Fibroblast of mammary gland (primary cell): ENCODE measurements around the gene IL1RL2.

Source experiments
- DNase-seq: peaks from one replicate; pipeline ENCODE4 v3.0.0-alpha.2; 2010; ENCODE audit warnings: low read depth
- H3K4me3 ChIP-seq: 2 replicates; pipeline ENCODE4 v1.5.1; 2011; ENCODE audit warnings: low read depth, mild to moderate bottlenecking, low read length, moderate library complexity; ENCODE audit not compliant: control insufficient read depth
- TF ChIP-seq, protein P1 (sequence below): conservative IDR thresholded peaks from 2 replicates; pipeline ENCODE4 v1.5.1; 2011; ENCODE audit warnings: low read depth, low read length, inconsistent platforms; ENCODE audit not compliant: control insufficient read depth, insufficient read depth

Gene IL1RL2

DNA sequence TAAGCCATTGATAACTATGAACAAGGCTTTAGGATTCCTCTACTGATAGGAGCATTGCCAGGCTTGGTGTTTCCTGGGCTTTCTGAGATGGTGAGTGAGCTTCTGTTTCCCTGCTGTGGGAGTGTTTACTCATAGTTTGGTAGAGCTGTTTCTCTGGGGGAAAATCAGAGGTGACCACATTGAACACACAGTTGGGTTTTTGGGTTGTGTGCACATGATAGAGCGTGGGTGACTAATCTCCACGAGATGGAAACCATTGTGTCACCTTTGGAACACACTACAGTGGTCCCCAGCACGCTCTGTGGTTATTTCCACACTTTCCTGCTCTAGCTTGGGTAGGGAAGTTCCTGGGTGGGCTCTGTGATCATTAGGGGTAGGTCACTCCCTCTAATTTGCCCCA is 38.9 kb upstream of the IL1RL2 start:
- H3K4me3 ChIP-seq = no peak overlapping the region
- TF ChIP-seq, protein P1, sequence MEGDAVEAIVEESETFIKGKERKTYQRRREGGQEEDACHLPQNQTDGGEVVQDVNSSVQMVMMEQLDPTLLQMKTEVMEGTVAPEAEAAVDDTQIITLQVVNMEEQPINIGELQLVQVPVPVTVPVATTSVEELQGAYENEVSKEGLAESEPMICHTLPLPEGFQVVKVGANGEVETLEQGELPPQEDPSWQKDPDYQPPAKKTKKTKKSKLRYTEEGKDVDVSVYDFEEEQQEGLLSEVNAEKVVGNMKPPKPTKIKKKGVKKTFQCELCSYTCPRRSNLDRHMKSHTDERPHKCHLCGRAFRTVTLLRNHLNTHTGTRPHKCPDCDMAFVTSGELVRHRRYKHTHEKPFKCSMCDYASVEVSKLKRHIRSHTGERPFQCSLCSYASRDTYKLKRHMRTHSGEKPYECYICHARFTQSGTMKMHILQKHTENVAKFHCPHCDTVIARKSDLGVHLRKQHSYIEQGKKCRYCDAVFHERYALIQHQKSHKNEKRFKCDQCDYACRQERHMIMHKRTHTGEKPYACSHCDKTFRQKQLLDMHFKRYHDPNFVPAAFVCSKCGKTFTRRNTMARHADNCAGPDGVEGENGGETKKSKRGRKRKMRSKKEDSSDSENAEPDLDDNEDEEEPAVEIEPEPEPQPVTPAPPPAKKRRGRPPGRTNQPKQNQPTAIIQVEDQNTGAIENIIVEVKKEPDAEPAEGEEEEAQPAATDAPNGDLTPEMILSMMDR = no peak
- peak; percentile 92 for DNase-seq

DNA sequence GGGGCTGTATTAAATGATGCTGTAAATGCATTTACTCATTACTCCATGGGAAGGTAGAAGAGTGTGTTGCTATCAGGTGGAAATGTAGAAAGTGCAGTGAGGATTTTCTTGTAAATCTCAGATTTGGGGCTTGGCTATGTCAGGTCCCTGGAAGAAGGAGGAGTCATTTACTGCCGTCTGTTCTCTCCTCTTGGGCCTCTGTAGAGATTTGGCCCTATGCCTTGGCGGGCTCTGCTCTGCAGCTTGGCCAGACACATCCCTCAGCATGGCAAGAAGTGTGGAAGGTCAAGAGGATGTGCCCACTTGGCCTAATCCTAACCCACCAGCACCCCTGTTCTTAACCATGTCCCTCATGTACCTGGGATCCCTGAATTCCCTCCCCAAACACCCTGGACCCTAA is 37.6 kb upstream of the IL1RL2 start:
- TF ChIP-seq, protein P1 = no peak
- DNase-seq = no peak
- no peak overlapping the region for H3K4me3 ChIP-seq

DNA sequence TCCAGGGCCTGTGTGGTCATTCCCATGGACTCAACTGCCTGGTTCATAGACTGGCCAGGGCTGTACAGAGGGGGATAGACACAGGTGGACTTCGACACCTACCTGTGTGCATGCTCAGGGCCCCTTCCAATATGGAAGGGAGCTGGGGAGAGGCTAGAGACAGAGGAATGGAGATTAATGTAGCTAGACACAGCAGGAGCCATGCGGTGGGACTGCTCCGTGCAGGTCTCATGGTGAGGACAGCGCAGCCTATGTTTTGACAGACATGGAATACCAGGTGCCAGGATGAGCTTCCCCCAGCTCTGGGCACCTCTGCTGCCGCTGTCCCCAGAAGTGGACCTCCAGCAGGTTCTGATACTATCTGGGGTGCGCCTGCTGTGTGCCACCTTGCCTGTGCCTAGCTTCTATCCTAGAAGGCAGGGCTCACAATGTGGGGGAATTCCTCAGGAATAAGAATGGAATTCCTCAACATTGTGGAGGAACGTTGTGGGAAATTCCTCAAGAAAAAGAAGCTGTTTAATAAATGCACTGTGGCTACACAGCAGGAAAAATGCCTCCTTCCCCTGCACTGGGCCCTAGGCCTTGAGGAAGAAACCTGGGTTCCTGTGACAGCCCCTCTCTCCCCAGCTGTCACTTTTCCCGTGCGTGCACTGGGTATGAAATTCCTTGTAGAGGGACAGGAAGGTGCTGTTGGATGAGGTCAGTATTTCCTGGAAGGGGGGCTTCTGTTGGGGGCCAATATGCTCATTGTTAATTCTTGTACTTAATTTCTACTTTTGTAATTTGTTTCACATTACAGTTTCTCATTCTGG is 37.0 kb upstream of the IL1RL2 start:
- H3K4me3 ChIP-seq = no peak overlapping the region
- no peak for DNase-seq
- TF ChIP-seq, protein P1 = no peak

DNA sequence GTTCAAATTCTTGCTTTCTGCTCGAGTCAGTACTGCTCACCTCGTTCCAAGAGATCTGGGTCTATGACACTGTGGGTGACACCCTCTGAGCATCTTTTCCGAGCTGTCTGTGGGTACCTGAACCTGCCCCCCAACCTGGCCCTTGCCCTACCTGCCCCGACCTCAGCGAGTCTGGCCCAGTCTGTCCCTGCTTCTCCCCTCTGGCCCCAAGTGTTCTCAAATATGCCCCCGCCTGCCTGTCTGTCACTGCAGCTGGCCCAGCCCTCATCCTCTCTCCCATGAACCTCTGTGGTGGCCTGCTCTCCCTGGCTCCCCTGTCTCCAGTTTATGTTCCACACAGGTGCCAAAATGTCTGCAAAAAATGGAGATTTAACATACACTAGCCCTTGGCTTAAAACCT is 32.5 kb upstream of the IL1RL2 start:
- H3K4me3 ChIP-seq = no peak overlapping the region
- no peak for DNase-seq
- TF ChIP-seq, protein P1 = no peak

DNA sequence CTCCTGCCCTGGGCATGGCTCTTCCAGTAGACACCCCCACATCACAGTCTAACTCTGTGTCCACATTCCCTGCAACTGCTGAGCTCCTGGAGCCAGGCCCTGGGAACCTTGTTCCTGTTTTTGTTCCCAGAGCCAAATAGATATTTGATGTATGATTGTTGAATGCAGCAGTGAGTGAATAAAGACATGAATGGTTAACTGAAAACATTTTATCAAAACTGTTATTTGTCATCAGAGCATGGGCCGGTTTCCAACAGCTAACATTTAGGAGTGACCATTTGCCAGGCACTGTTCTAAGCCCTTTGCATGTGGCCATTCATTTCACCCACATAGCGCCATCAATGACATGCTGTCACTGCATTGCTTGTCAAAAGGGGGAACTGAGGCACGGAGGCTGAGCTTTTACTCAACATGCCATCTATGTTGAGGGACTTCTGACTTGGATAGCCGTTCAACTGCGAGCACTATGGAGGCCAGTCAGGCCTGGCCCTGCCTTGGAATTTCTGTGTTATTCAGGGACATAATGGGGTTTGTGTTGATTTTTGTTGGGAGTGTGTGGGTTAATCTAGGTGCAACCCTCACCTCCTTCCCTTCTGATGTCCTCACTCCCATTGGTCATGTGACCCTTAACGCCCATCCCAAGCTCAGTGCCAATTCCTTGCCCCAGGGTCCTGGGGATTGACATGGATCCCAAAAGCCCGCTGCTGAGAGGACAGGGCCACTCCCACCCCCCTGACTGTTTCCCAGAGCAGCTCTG is 31.7 kb upstream of the IL1RL2 start:
- H3K4me3 ChIP-seq = no peak overlapping the region
- TF ChIP-seq, protein P1 = no peak
- no peak for DNase-seq

DNA sequence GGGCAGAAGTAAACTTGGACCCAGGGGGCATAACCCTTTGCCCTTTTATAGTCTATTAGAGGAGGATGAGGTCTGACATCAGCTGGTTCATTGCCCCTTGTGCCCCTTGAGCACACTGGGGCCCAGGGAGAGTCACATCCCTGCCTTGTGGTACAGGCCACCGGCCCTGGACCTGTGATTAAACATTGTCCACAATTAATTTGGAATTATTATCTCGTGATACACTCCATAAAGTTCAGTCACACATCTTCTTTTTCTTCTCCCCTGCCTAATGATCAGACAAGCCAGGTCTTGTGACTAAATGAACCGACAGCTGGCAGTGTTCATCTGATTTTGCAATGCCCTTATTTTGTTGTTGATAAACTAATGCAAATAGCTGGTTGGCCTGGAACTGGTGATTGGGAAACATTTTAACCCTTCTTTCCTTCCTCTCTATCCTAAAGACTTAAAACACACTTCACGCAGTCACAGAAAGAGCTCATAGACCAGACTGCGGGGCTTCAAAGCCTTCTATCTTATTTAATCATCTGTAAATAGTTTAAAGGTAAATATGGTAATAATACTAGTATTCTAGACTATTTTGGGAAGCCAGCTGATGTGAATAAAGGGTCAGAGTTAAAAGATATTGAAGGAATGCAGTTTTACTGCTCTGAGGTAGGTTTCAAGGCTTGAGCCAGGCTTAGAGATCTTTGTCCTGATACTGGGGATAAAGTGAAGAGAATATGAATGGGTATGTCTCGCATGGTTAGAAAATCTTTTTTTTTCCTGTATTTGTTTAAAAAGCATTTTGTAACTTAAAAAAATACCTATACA is 30.9 kb upstream of the IL1RL2 start:
- TF ChIP-seq, protein P1 = no peak
- DNase-seq = peak; percentile 82
- no peak overlapping the region for H3K4me3 ChIP-seq
